ENCODE measurements around the gene CNGB1. TPM values are rescaled to one million over a fixed set of nuclear protein-coding genes. Genes with fewer than 3 reads are reported as not detected.

Gene CNGB1
- total RNA-seq, 1 experiment from 2014 or later, result not detected

DNA sequence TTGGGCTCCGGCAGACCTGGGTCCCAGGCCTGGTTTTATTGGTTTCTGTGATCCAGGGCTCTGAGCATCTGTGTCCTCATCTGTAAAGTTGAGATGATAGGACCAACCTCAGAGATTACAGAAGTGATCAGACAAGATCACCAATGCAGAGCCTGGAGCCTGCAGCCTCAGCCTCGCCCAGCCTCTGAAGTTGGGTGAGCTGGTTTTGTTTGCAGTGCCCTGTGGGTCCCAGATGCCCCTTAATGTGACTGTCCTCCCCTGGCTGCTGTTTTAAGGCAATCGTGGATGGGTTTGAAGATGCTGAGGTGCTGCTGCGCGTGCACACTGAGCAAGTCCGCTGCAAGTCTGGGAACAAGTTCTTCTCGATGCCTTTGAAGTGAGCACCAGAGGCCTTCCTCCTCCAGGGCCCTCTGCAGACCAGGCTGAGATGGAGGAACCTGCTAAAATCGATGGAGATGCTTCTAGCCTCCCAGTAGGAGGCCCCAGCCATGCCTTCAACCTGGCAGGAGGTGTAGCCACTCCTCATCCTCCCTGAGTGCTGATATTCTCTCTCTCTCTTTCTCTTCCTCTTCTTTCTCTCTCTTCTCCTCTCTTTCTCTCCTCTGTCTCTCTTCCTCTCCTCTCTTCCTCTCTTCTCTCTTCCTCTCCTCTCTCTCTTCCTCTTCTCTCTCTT, 49.1 kb upstream of the CNGB1 start:
- ATAC-seq (no peak), DNase-seq (ENCODE audit: low read depth, low spot score) (no peak)
- CTCF ChIA-PET, result interaction anchor here (0.9 kb wide), 1 partner anchor 102 kb away, joined by 4 read pairs; no protein-coding TSS in a partner anchor
- H3K4me1 ChIP-seq (ENCODE audit: control insufficient read depth in 1 of 2, insufficient read depth in 2 of 2, low read length in 2 of 2), result peaks cover 17 to 26% of the 10 kb centered on the region in 2 experiments; a peak in 3 of 4 replicates
- no peak overlapping the region for H2AFZ ChIP-seq (ENCODE audit: low read depth, low read length, poor library complexity, severe bottlenecking)
- POLR2A ChIA-PET, result no interaction called here
- no peaks in the 10 kb centered on the region for H3K79me2 ChIP-seq (ENCODE audit: insufficient read depth, low read length)
- TF ChIP-seq, protein P1, sequence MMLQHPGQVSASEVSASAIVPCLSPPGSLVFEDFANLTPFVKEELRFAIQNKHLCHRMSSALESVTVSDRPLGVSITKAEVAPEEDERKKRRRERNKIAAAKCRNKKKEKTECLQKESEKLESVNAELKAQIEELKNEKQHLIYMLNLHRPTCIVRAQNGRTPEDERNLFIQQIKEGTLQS (IDR thresholded peaks at IDR 0.05), result no peak
- TF ChIP-seq SRF (IDR thresholded peaks at IDR 0.05; ENCODE audit: low read depth) (no peak), ZNF274 (IDR thresholded peaks at IDR 0.05; ENCODE audit: low read depth, low read length) (no peak), SP1 (IDR thresholded peaks at IDR 0.05; ENCODE audit: low read depth) (no peak), TCF7L2 (IDR thresholded peaks at IDR 0.05; ENCODE audit: borderline replicate concordance, extremely low read depth, insufficient read depth, insufficient read length) (no peak), FOSL1 (IDR thresholded peaks at IDR 0.05; ENCODE audit: low read depth) (no peak)
- TF ChIP-seq, protein P2, sequence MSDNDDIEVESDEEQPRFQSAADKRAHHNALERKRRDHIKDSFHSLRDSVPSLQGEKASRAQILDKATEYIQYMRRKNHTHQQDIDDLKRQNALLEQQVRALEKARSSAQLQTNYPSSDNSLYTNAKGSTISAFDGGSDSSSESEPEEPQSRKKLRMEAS (IDR thresholded peaks at IDR 0.05), result no peak
- H3K36me3 ChIP-seq (ENCODE audit: control insufficient read depth in 1 of 2, insufficient read depth in 2 of 2, low read length in 2 of 2), result no peaks in the 10 kb centered on the region; a peak in 1 of 4 replicates
- H3K4me2 ChIP-seq (ENCODE audit: low read length), result no peak overlapping the region
- no peaks in the 10 kb centered on the region for H3K9me3 ChIP-seq (ENCODE audit: control insufficient read depth in 1 of 2, insufficient read depth in 1 of 2, low read depth in 1 of 2, low read length in 2 of 2)
- H3K27ac ChIP-seq (ENCODE audit: low read depth, low read length), result 0 out of 2 replicates have a peak overlapping the region, but pooled peaks have one; percentile 1
- RAD21 ChIA-PET (ENCODE audit: low non-redundant PET in 1 of 2, low total read pairs in 2 of 2, uncharacterized antibody in 2 of 2, unreplicated experiment in 2 of 2), result no interaction called here
- no peak overlapping the region for H3K4me3 ChIP-seq (replicated peaks in 1 of 2; ENCODE audit: low read depth in 1 of 2, low read length in 2 of 2)
- no peak overlapping the region for H3K9ac ChIP-seq (ENCODE audit: low read length)
- BruUV-seq (replicated peaks), result no TSS peak
- H4K20me1 ChIP-seq (ENCODE audit: insufficient read depth), result no peaks in the 10 kb centered on the region
- no peaks in the 10 kb centered on the region for H3K9me2 ChIP-seq (ENCODE audit: insufficient read depth)
- H3K27me3 ChIP-seq (ENCODE audit: insufficient read depth, low read length), result no peaks in the 10 kb centered on the region
- intact Hi-C loops (cut with micrococcal nuclease), result loop anchor here (1.0 to 10.0 kb wide), 6 partner anchors 102 to 737 kb away; partner anchors contain the start of gene CSNK2A2

DNA sequence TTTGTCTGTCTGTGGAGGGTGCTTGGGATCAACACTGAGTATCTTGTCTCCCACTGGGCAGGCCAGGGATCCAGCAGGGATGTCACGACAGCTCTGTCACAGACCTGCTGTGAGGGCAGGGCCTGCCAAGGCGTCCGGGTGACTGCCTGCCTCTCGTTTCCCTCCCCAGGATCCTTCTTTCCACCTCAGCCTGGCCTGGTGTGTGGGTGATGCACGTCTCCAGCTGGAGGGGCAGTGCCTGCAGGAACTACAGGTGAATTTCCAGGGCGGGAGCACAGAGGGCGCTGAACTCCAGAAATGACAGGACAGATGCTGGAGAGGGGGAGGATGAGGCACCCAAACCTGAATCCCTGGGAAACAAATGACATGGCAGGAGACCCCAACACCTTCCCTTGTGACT, 47.9 kb upstream of the CNGB1 start:
- Histone ChIP-seq H3K79me2 (ENCODE audit: insufficient read depth, low read length) (no peaks in the 10 kb centered on the region), H3K4me2 (ENCODE audit: low read length) (no peak overlapping the region), H3K36me3 (ENCODE audit: control insufficient read depth in 1 of 2, insufficient read depth in 2 of 2, low read length in 2 of 2) (peaks cover 0 to 2% of the 10 kb centered on the region in 2 experiments; a peak in 1 of 4 replicates), H2AFZ (ENCODE audit: low read depth, low read length, poor library complexity, severe bottlenecking) (no peak overlapping the region), H3K4me1 (ENCODE audit: control insufficient read depth in 1 of 2, insufficient read depth in 2 of 2, low read length in 2 of 2) (peaks cover 10 to 14% of the 10 kb centered on the region in 2 experiments; a peak in 3 of 4 replicates), H3K9me2 (ENCODE audit: insufficient read depth) (no peaks in the 10 kb centered on the region), H3K4me3 (replicated peaks in 1 of 2; ENCODE audit: low read depth in 1 of 2, low read length in 2 of 2) (no peak overlapping the region), H3K9me3 (ENCODE audit: control insufficient read depth in 1 of 2, insufficient read depth in 1 of 2, low read depth in 1 of 2, low read length in 2 of 2) (no peaks in the 10 kb centered on the region), H4K20me1 (ENCODE audit: insufficient read depth) (no peaks in the 10 kb centered on the region), H3K27me3 (ENCODE audit: insufficient read depth, low read length) (no peaks in the 10 kb centered on the region), H3K27ac (ENCODE audit: low read depth, low read length) (no peak overlapping the region), H3K9ac (ENCODE audit: low read length) (no peak overlapping the region)
- ATAC-seq (peak; percentile 47; the same call in 1 of the 2 replicates), DNase-seq (ENCODE audit: low read depth, low spot score) (no peak)
- no TSS peak for BruUV-seq (replicated peaks)
- ChIA-PET RAD21 (ENCODE audit: low non-redundant PET in 1 of 2, low total read pairs in 2 of 2, uncharacterized antibody in 2 of 2, unreplicated experiment in 2 of 2) (no interaction called here), POLR2A (no interaction called here), CTCF (no interaction called here)
- intact Hi-C loops (cut with micrococcal nuclease), result no loop called here
- TF ChIP-seq RAD21 (IDR thresholded peaks at IDR 0.05; ENCODE audit: low read depth), result peak; percentile 21; the same call in 1 of the 2 replicates
- TF ChIP-seq, protein P3, sequence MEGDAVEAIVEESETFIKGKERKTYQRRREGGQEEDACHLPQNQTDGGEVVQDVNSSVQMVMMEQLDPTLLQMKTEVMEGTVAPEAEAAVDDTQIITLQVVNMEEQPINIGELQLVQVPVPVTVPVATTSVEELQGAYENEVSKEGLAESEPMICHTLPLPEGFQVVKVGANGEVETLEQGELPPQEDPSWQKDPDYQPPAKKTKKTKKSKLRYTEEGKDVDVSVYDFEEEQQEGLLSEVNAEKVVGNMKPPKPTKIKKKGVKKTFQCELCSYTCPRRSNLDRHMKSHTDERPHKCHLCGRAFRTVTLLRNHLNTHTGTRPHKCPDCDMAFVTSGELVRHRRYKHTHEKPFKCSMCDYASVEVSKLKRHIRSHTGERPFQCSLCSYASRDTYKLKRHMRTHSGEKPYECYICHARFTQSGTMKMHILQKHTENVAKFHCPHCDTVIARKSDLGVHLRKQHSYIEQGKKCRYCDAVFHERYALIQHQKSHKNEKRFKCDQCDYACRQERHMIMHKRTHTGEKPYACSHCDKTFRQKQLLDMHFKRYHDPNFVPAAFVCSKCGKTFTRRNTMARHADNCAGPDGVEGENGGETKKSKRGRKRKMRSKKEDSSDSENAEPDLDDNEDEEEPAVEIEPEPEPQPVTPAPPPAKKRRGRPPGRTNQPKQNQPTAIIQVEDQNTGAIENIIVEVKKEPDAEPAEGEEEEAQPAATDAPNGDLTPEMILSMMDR (IDR thresholded peaks at IDR 0.05 in 2 of 3, conservative IDR thresholded peaks at IDR 0.05 in 1 of 3; ENCODE audit: borderline replicate concordance in 1 of 3, insufficient read depth in 1 of 3, low read depth in 2 of 3, low read length in 2 of 3), result peak in 2 of 3 experiments; percentile 21 to 26; a peak in 3 of 6 replicates
- no peak for TF ChIP-seq TCF7L2 (IDR thresholded peaks at IDR 0.05; ENCODE audit: borderline replicate concordance, extremely low read depth, insufficient read depth, insufficient read length)

All from HCT116 (cell line).